MCF 10A (cell line): ENCODE data around the gene ZDHHC12. TPM values are rescaled to one million over a fixed set of nuclear protein-coding genes. Genes with fewer than 3 reads are reported as not detected.
"Not testable (repeated sequence)": the region's sequence is repeated elsewhere in the genome, so short reads cannot be mapped to it uniquely, and the experiment has no call there.

ENCODE experiments used
- BruUV-seq: library from RNA; stranded (reverse); fragments of 400-500 nt; replicated peaks from 2 replicates; lab custom pipeline; 2021; lab: Mats Ljungman, UMichigan
- CTCF ChIA-PET: fragments of 300-600 bp; sonication (Branson Sonifier 250); formaldehyde crosslinking; extraction: SDS; loops from one replicate; lab custom pipeline; 2021; ENCODE audit warnings: antibody characterized with exemption, inconsistent platforms; lab: Yijun Ruan, JAX
- POLR2A ChIA-PET: fragments of 300-600, 350-650 bp; sonication (Branson Sonifier 250); formaldehyde crosslinking; extraction: SDS; loops from one replicate; lab custom pipeline; 2020; ENCODE audit warnings: antibody characterized with exemption, inconsistent platforms; lab: Yijun Ruan, JAX
- DNase-seq: peaks from one replicate; pipeline ENCODE4 v3.0.0-alpha.2; 2018; ENCODE audit not compliant: unreplicated experiment
- H3K27ac Mint-ChIP-seq: one replicate; pipeline ENCODE4 v1.8.0; 2022; ENCODE audit warnings: mild to moderate bottlenecking, low read depth, mixed read lengths; ENCODE audit not compliant: unreplicated experiment
- H3K27me3 Mint-ChIP-seq: one replicate; pipeline ENCODE4 v1.8.0; 2022; ENCODE audit warnings: mixed read lengths; ENCODE audit not compliant: insufficient read depth, unreplicated experiment
- H3K36me3 Mint-ChIP-seq: one replicate; pipeline ENCODE4 v1.8.0; 2022; ENCODE audit warnings: mild to moderate bottlenecking, moderate library complexity, mixed read lengths; ENCODE audit not compliant: insufficient read depth, unreplicated experiment
- H3K4me1 Mint-ChIP-seq: one replicate; pipeline ENCODE4 v1.8.0; 2022; ENCODE audit warnings: mixed read lengths; ENCODE audit not compliant: insufficient read depth, unreplicated experiment
- H3K4me3 Mint-ChIP-seq: one replicate; pipeline ENCODE4 v1.8.0; 2022; ENCODE audit warnings: mild to moderate bottlenecking, moderate library complexity, mixed read lengths; ENCODE audit not compliant: unreplicated experiment
- H3K9me3 Mint-ChIP-seq: one replicate; pipeline ENCODE4 v1.8.0; 2022; ENCODE audit warnings: mixed read lengths; ENCODE audit not compliant: unreplicated experiment
- intact Hi-C: fragments of 100-400 bp; cut with micrococcal nuclease; formaldehyde crosslinking; loops from 2 replicates; pipeline ENCODE4 v1.14.1; 2022
- total RNA-seq: library from RNA; stranded (reverse); gene quantifications from 2 replicates; pipeline ENCODE4 v1.2.3, GENCODE V29; 2022
- TF ChIP-seq, protein P1 (sequence below): fragments of 200-600 bp; IDR thresholded peaks from one replicate; pipeline ENCODE4 v1.8.0; 2022; ENCODE audit warnings: antibody characterized with exemption, mild to moderate bottlenecking; ENCODE audit not compliant: unreplicated experiment

Gene ZDHHC12
- total RNA-seq, 1 experiment from 2014 or later, result 22.1 TPM

DNA sequence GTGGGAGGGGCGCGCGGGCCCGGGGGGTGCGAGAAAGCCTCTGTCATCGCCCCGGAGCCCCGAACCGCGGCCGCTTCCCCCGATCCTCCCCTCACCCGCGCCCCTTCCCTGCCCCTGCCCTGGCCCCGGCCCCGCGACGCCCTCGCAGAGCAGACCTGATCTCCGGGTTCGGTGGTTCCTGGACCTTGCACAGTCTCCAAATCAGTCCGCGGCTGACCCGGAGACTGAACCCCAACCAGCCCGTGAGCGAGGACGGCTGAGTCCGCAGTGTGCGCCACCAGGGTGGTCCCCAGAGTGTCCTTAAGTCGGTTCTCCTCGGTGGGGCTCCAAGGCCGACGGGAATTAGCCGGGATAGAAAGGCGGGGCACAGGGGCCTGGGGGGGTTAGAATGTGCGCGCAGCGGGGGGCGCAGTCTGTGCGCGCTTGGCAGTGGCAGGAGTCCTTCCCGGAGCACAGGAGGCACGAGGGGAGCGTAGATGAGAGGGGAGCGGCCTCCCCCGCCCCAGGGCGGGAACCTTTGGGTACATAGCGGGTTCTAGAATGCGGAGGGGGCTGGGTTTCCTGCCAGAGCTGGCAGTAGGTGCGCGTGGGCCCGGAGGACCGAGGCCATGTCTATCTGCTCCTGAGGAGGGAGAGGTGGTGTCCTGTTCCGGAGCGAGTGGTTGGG, 20.8 kb downstream of the ZDHHC12 start:
- no peak overlapping the region for H3K27ac Mint-ChIP-seq
- H3K9me3 Mint-ChIP-seq, result no peaks in the 10 kb centered on the region
- intact Hi-C loops, result no loop called here
- TF ChIP-seq, protein P1, sequence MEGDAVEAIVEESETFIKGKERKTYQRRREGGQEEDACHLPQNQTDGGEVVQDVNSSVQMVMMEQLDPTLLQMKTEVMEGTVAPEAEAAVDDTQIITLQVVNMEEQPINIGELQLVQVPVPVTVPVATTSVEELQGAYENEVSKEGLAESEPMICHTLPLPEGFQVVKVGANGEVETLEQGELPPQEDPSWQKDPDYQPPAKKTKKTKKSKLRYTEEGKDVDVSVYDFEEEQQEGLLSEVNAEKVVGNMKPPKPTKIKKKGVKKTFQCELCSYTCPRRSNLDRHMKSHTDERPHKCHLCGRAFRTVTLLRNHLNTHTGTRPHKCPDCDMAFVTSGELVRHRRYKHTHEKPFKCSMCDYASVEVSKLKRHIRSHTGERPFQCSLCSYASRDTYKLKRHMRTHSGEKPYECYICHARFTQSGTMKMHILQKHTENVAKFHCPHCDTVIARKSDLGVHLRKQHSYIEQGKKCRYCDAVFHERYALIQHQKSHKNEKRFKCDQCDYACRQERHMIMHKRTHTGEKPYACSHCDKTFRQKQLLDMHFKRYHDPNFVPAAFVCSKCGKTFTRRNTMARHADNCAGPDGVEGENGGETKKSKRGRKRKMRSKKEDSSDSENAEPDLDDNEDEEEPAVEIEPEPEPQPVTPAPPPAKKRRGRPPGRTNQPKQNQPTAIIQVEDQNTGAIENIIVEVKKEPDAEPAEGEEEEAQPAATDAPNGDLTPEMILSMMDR, result no peak
- ChIA-PET CTCF (interaction anchor here (0.7 kb wide), 1 partner anchor 245 kb away, joined by 5 read pairs; no protein-coding TSS in a partner anchor), POLR2A (interaction anchor here (1.2 kb wide), 1 partner anchor 68 kb away, joined by 3 read pairs; no protein-coding TSS in a partner anchor)
- peaks cover 6% of the 10 kb centered on the region for H3K4me1 Mint-ChIP-seq
- H3K36me3 Mint-ChIP-seq, result peaks cover 19% of the 10 kb centered on the region
- DNase-seq, result no peak
- BruUV-seq, result no TSS peak
- H3K27me3 Mint-ChIP-seq, result no peaks in the 10 kb centered on the region
- peak overlapping the region; percentile 70 for H3K4me3 Mint-ChIP-seq

DNA sequence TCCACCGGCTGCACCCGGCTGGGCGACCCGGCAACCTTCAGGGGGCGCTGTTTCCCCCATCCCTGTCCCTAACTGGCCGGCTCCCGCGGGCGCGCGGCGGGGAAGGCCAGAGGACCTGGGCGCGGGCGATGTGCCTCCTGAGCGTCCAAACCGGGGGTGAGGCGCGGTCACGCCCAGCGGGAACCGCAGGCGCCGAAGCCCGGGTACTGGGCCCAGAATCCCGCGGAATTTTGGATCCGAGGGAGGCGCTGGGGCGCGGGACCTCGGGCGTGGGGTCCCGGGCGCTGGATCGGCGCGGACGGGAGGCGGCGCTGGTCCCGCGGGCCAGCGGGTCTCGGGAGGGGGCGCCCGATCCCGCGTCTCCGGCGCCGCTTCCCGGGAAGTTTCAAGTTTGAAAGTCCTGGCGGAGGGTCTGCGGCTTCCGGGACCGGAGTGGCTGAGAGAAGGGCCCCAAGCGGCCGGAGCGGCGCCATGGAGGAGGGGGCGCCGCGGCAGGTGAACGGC, 21.4 kb downstream of the ZDHHC12 start, which contains the start of gene PKN3:
PKN3 (plus strand) TSS at position 59 of the 504 bp plus-strand sequence; CDS start at position 472, 413 bp downstream.
- Mint-ChIP-seq H3K27me3 (no peaks in the 10 kb centered on the region), H3K36me3 (peaks cover 21% of the 10 kb centered on the region), H3K4me3 (peak within 1 kb of the TSS; percentile 70), H3K9me3 (no peaks in the 10 kb centered on the region), H3K4me1 (peaks cover 6% of the 10 kb centered on the region), H3K27ac (no peak within 1 kb of the TSS)
- BruUV-seq, result no TSS peak
- POLR2A ChIA-PET, result interaction anchor here (0.7 to 1.0 kb wide), 3 partner anchors 11 to 144 kb away, joined by 3 to 9 read pairs (median 3); no protein-coding TSS in a partner anchor
- peak; percentile 82 for DNase-seq
- intact Hi-C loops, result no loop called here
- CTCF ChIA-PET, result interaction anchor here (0.5 to 1.0 kb wide), 4 partner anchors 9 to 64 kb away, joined by 3 to 5 read pairs (median 4); no protein-coding TSS in a partner anchor
- TF ChIP-seq, protein P1, result peak; percentile 81

DNA sequence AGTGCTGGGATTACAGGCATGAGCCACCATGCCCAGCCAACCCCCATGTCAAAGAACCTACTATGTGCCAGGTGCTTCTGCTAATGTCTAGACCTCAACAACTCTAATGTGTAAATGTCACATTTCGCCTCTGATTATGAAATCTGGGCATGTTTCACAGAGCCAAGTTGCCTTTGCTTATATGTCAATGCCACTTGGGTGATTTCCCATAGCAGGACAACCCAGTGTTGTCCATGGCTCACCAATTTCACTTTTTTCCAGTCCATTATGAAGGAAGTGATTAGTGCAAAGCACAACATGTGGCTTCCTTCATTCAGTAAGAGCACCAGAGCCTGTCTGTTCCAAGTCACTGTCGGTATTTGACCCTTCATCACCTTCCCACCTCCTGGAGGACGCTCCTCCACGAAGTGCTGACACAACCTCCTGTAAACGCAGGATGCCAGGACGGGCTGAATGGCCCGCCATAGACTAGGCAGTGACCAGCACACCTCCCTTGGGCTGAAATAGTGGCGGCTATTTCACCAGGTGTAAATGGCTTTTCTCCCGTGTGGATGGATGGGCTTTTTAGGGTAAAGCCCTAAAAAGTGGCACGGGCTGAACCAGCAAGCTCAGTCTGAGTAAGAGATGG, 22.6 kb downstream of the ZDHHC12 start:
- Mint-ChIP-seq H3K36me3 (peaks cover 33% of the 10 kb centered on the region), H3K27ac (no peak overlapping the region), H3K9me3 (no peaks in the 10 kb centered on the region), H3K27me3 (no peaks in the 10 kb centered on the region), H3K4me1 (peaks cover 6% of the 10 kb centered on the region), H3K4me3 (peak overlapping the region; percentile 70)
- ChIA-PET POLR2A (interaction anchor here (0.6 to 1.4 kb wide), 2 partner anchors 11 to 420 kb away, joined by 3 to 6 read pairs; no protein-coding TSS in a partner anchor), CTCF (interaction anchor here (0.6 to 1.2 kb wide), 6 partner anchors 8 to 200 kb away, joined by 3 to 6 read pairs (median 4); no protein-coding TSS in a partner anchor)
- DNase-seq, result no peak
- TF ChIP-seq, protein P1, result no peak
- BruUV-seq, result no TSS peak
- intact Hi-C loops, result no loop called here

DNA sequence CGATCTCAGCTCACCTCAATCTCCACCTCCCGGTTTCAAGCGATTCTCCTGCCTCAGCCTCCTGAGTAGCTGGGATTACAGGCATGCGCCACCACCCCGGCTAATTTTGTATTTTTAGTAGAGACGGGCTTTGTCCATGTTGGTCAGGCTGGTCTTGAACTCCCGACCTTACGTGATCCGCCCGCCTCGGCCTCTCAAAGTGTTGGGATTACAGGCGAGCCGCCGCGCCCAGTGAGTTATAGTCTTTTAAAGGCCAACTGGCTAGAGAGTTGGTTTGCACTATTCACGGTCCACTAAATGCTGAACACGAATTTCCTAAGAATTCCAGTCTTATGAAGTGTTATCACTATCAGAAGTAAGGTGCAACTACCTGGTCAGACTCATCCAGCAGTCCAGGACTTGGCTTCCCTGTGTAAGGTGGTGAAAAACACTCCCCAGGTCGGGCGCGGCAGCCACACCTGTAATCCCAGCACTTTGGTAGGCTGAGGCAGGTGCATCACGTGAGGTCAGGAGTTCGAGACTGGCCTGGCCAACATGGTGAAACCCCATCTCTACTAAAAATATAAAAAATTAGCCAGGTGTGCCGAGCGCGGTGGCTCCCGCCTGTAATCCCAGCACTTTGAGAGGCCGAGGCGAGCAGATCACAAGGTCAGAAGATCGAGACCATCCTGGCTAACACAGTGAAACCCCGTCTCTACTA, 24.7 kb downstream of the ZDHHC12 start:
- POLR2A ChIA-PET, result interaction anchor here (0.7 to 1.1 kb wide), 3 partner anchors 10 to 399 kb away, joined by 3 read pairs; partner anchors contain the start of gene SET
- intact Hi-C loops, H3K9me3 Mint-ChIP-seq, H3K27me3 Mint-ChIP-seq, DNase-seq, H3K4me3 Mint-ChIP-seq, H3K27ac Mint-ChIP-seq, H3K4me1 Mint-ChIP-seq, BruUV-seq: not testable (repeated sequence)
- CTCF ChIA-PET, result interaction anchor here (0.7 kb wide), 1 partner anchor 229 kb away, joined by 4 read pairs; no protein-coding TSS in a partner anchor
- peaks cover 54% of the 10 kb centered on the region for H3K36me3 Mint-ChIP-seq
